H1 (cell line): ENCODE data around the gene DYNLL2. TPM values are rescaled to one million over a fixed set of nuclear protein-coding genes. Genes with fewer than 3 reads are reported as not detected.
A peak's percentile ranks its signal among the peaks of the same experiment; 100 is the strongest.

Source experiments
- POLR2AphosphoS5 ChIP-seq: IDR thresholded peaks from 2 replicates; pipeline ENCODE4 v1.6.1; 2011; ENCODE audit warnings: low read depth, low read length
- polyA plus RNA-seq, 7 experiments: library from polyadenylated mRNA; depleted of rRNA in 3 of 7; stranded (reverse) in 5 of 7; unstranded in 2 of 7; fragments of >200 nt in 5 of 7; fragments of 200-250 nt in 2 of 7; gene quantifications; 1 replicate in 5 of 7; 2 replicates in 1 of 7; 4 replicates in 1 of 7; pipeline versions ENCODE4 v1.2.1 to v1.2.3, GENCODE V29; 2011 to 2013; ENCODE audit warnings: missing spikeins in 2 of 7, mixed read lengths in 2 of 7
- total RNA-seq: library from RNA; stranded (reverse); fragmentation: NEBNext Ultra II Directional; extraction: Animal tissue kit (Norgen Biotek cat#: 25700); gene quantifications from 2 replicates; pipeline ENCODE4 v1.2.1, GENCODE V29; 2021

Gene DYNLL2
- total and polyA plus RNA-seq, 2 of the 8 experiments (the other 6 are each of a cell fraction or from before 2014, with no cell fraction given), result 19.8 to 52.7 TPM

GRCh38 chr17:58084317-58084981 lies 1.2 kb downstream of the DYNLL2 start (continued):
- TF ChIP-seq POLR2AphosphoS5, result peak; percentile 2; the same call in 1 of the 2 replicates
- TF ChIP-seq, all 59 proteins: peak for 7
